Neuronal stem cell (in vitro differentiated cells): ENCODE data around the gene ZNF500.

ENCODE experiments used
- DNase-seq: peaks from one replicate; pipeline ENCODE4 v3.0.0-alpha.2; 2013; ENCODE audit warnings: low spot score
- H2AFZ ChIP-seq: one replicate; pipeline ENCODE4 v1.6.1; 2013; ENCODE audit warnings: mild to moderate bottlenecking, low read length, inconsistent platforms
- H2AK5ac ChIP-seq: 2 replicates; pipeline ENCODE4 v1.6.1; 2013; ENCODE audit warnings: low read depth, mild to moderate bottlenecking, inconsistent platforms, low read length, moderate library complexity, mixed read lengths
- H2BK120ac ChIP-seq: 2 replicates; pipeline ENCODE4 v1.6.1; 2013; ENCODE audit warnings: low read depth, mild to moderate bottlenecking, inconsistent platforms, low read length, moderate library complexity, mixed read lengths
- H2BK12ac ChIP-seq: one replicate; pipeline ENCODE4 v1.6.1; 2013; ENCODE audit warnings: low read length, inconsistent platforms
- H2BK15ac ChIP-seq: 2 replicates; pipeline ENCODE4 v1.6.1; 2013; ENCODE audit warnings: mild to moderate bottlenecking, low read length, inconsistent platforms, mixed read lengths
- H2BK5ac ChIP-seq: one replicate; pipeline ENCODE4 v1.6.1; 2013; ENCODE audit warnings: inconsistent platforms, mild to moderate bottlenecking, low read length, moderate library complexity
- H3K14ac ChIP-seq: one replicate; pipeline ENCODE4 v1.6.1; 2013; ENCODE audit warnings: low read length, inconsistent platforms
- H3K18ac ChIP-seq: 2 replicates; pipeline ENCODE4 v1.6.1; 2013; ENCODE audit warnings: low read length, inconsistent platforms
- H3K23ac ChIP-seq: 2 replicates; pipeline ENCODE4 v1.6.1; 2013; ENCODE audit warnings: low read depth, mild to moderate bottlenecking, mixed read lengths, low read length, inconsistent platforms; ENCODE audit not compliant: poor library complexity
- H3K27ac ChIP-seq: replicated peaks from 3 replicates; pipeline ENCODE4 v1.5.1; 2013; ENCODE audit warnings: low read length, inconsistent platforms
- H3K27me3 ChIP-seq, 3 experiments: 2 replicates each; pipeline ENCODE4 v1.6.1; 2013; ENCODE audit warnings: low read length in 3 of 3, mild to moderate bottlenecking in 2 of 3, inconsistent platforms in 1 of 3, low read depth in 1 of 3, mixed read lengths in 1 of 3, moderate library complexity in 1 of 3; ENCODE audit not compliant: control insufficient read depth in 3 of 3, insufficient read depth in 3 of 3
- H3K36me3 ChIP-seq, 2 donors: replicated peaks in 1 of 2; 2 replicates each; pipeline ENCODE4 v1.6.1; 2013; ENCODE audit warnings: low read length in 2 of 2; ENCODE audit not compliant: control insufficient read depth in 2 of 2, insufficient read depth in 2 of 2
- H3K4ac ChIP-seq: 2 replicates; pipeline ENCODE4 v1.6.1; 2013; ENCODE audit warnings: inconsistent platforms, mild to moderate bottlenecking, low read length, moderate library complexity
- H3K4me1 ChIP-seq, 2 donors: 1 replicate in 1 of 2; 2 replicates in 1 of 2; pipeline ENCODE4 v1.6.1; 2013; ENCODE audit warnings: low read length in 2 of 2, low read depth in 1 of 2; ENCODE audit not compliant: control insufficient read depth in 2 of 2, insufficient read depth in 1 of 2
- H3K4me2 ChIP-seq: one replicate; pipeline ENCODE4 v1.6.1; 2013; ENCODE audit warnings: mild to moderate bottlenecking, low read length, inconsistent platforms; ENCODE audit not compliant: insufficient read depth, poor library complexity, severe bottlenecking
- H3K4me3 ChIP-seq, 2 donors: 2 replicates each; pipeline ENCODE4 v1.5.1; 2013; ENCODE audit warnings: low read length in 2 of 2, mild to moderate bottlenecking in 2 of 2, inconsistent platforms in 1 of 2, moderate library complexity in 1 of 2
- H3K79me1 ChIP-seq: one replicate; pipeline ENCODE4 v1.6.1; 2013; ENCODE audit warnings: low read depth, mild to moderate bottlenecking, inconsistent platforms, low read length, moderate library complexity
- H3K9ac ChIP-seq: one replicate; pipeline ENCODE4 v1.6.1; 2013; ENCODE audit warnings: mild to moderate bottlenecking, low read depth, low read length, inconsistent platforms; ENCODE audit not compliant: poor library complexity
- H3K9me3 ChIP-seq, 2 donors: replicated peaks in 1 of 2; 2 replicates each; pipeline versions ENCODE3 to v1.6.1; 2013; ENCODE audit warnings: low read length in 2 of 2, mild to moderate bottlenecking in 2 of 2, inconsistent platforms in 1 of 2, low read depth in 1 of 2, mixed read lengths in 1 of 2, moderate library complexity in 1 of 2; ENCODE audit not compliant: control insufficient read depth in 2 of 2, insufficient read depth in 1 of 2
- H4K8ac ChIP-seq: one replicate; pipeline ENCODE4 v1.6.1; 2013; ENCODE audit warnings: low read depth, mild to moderate bottlenecking, inconsistent platforms, low read length, moderate library complexity
- H4K91ac ChIP-seq: one replicate; pipeline ENCODE4 v1.6.1; 2013; ENCODE audit warnings: low read length, low read depth, mild to moderate bottlenecking, inconsistent platforms; ENCODE audit not compliant: poor library complexity
- WGBS, 2 donors: extraction: QIAGEN DNeasy Blood & Tissue Kit; methylation state at CpG; one replicate each; pipeline ENCODE4 v1.1.7; 2013; ENCODE audit warnings: missing lambda C conversion rate in 2 of 2, mixed read lengths in 1 of 2; ENCODE audit not compliant: insufficient read length in 2 of 2, insufficient replicate concordance in 1 of 2; ENCODE audit errors: extremely low coverage in 2 of 2; 5-methylcytosine and 5-hydroxymethylcytosine counted together

ZNF500 gene

DNA sequence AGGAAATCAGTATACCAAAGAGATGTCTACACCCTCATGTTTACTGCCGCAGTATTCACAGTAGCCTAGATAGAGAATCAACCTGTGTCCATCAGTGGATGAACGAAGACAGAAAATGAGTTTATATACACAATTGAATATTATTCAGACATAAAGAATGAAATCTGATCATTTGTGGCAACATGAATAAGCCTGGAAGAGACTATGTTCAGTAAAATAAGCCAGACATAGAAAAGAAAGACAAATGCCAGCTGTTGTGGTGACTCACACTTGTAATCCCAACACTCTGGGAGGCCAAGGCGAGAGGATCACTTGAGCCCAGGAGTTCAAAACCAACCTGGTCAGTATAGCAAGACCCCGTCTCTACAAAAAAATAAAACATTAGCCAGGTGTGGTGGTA is 57.5 kb downstream of the ZNF500 start:
- Histone ChIP-seq H4K91ac (no peak overlapping the region), H3K18ac (no peak overlapping the region), H3K23ac (no peak overlapping the region), H3K4me3 (no peak overlapping the region), H2BK120ac (no peak overlapping the region), H3K4me1 (no peaks in the 10 kb centered on the region), H3K4me2 (no peak overlapping the region), H3K79me1 (peaks cover 3% of the 10 kb centered on the region), H3K36me3 (peaks cover 15 to 73% of the 10 kb centered on the region in 2 donors), H3K27me3 (no peaks in the 10 kb centered on the region), H2BK15ac (no peak overlapping the region), H3K14ac (no peak overlapping the region), H2BK12ac (no peak overlapping the region), H3K27ac (no peak overlapping the region), H3K9me3 (no peaks in the 10 kb centered on the region), H2AFZ (no peak overlapping the region), H2AK5ac (no peak overlapping the region), H3K4ac (no peak overlapping the region), H2BK5ac (no peak overlapping the region), H4K8ac (no peak overlapping the region), H3K9ac (no peak overlapping the region)
- WGBS, 2 donors: no CpG with 5 or more reads among the region's 4 CpGs
- no peak for DNase-seq

DNA sequence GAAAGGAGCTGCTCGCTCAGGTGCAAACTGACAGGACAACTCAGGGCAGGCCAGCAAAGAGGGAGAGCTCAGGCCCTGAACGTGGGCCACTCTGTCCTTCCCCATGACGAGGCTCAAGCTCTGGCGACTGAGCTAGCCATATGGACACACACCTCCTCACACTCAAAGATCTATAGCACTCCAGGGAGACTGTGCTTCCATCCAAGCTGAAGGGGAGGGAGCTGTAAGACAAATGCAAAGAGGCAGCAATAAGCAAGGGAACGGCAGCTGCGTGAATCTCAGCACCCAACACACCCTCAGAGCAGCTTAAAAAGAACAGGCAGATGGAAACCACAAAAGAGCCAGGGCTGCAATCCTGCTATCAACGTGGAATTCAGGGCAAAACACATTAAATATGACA is 60.1 kb downstream of the ZNF500 start:
- Histone ChIP-seq H2AK5ac (no peak overlapping the region), H4K91ac (no peak overlapping the region), H3K23ac (no peak overlapping the region), H3K4me3 (peak overlapping the region in 1 of 2 donors; percentile 55), H3K27ac (no peak overlapping the region), H3K14ac (no peak overlapping the region), H2BK5ac (no peak overlapping the region), H3K9ac (no peak overlapping the region), H3K27me3 (no peaks in the 10 kb centered on the region), H3K4me2 (no peak overlapping the region), H4K8ac (no peak overlapping the region), H3K9me3 (no peaks in the 10 kb centered on the region), H3K18ac (no peak overlapping the region), H3K4me1 (no peaks in the 10 kb centered on the region), H2AFZ (no peak overlapping the region), H2BK120ac (no peak overlapping the region), H3K4ac (no peak overlapping the region), H3K36me3 (peaks cover 20 to 70% of the 10 kb centered on the region in 2 donors), H3K79me1 (peaks cover 5% of the 10 kb centered on the region), H2BK12ac (no peak overlapping the region), H2BK15ac (no peak overlapping the region)
- WGBS, 2 donors: no CpG with 5 or more reads among the region's 7 CpGs
- DNase-seq: no peak

DNA sequence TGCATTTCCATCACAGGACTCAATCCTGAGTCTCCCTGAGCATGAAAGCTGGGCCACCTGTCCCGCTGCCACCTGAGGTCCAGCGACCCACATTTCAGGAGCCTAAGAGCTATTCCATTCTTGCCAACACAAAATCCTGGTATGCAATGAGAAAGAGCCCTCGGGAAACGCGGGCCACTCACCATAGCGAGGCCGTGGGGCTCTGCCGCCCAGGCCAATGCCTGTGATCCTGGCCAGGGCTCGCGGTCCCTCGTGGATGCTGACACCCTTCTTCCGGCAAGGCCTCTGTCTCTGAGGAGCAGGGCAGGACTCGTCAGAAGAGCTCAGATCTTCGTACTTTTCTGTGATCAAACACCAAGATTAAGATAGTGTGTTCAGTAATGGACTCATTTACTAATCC is 62.0 kb downstream of the ZNF500 start:
- Histone ChIP-seq H3K4me3 (no peak overlapping the region), H2BK5ac (no peak overlapping the region), H3K18ac (no peak overlapping the region), H3K4me1 (no peaks in the 10 kb centered on the region), H4K8ac (no peak overlapping the region), H3K23ac (no peak overlapping the region), H3K27ac (no peak overlapping the region), H3K4ac (no peak overlapping the region), H3K14ac (no peak overlapping the region), H4K91ac (no peak overlapping the region), H3K9ac (no peak overlapping the region), H3K36me3 (peaks cover 29 to 73% of the 10 kb centered on the region in 2 donors), H2BK15ac (no peak overlapping the region), H2AFZ (no peak overlapping the region), H3K4me2 (no peak overlapping the region), H2AK5ac (no peak overlapping the region), H3K9me3 (no peaks in the 10 kb centered on the region), H2BK120ac (no peak overlapping the region), H3K79me1 (peaks cover 9% of the 10 kb centered on the region), H3K27me3 (no peaks in the 10 kb centered on the region), H2BK12ac (no peak overlapping the region)
- no peak for DNase-seq
- no CpG with 5 or more reads among the region's 14 CpGs for WGBS, 2 donors

DNA sequence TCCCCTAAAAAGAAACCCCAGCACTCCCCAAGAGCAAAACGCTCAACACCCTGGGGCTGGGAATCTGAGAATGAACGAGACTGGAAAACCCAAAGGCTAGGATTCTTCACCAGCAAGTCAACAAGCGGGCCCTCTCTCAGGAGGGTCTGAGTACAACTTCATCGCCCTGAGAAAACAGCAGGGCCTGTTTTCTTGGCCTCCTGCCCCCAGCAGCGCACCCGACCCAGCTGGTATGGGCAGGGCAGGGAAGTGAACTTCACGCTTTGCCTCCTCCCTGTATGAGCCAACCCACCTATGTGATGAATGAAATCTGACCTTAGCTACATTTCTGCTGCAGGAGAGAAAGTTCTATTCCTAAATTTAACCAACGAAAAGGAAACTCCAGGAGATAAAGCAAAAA is 62.5 kb downstream of the ZNF500 start:
- WGBS, 2 donors: no CpG with 5 or more reads among the region's 8 CpGs
- no peaks in the 10 kb centered on the region for H3K4me1 ChIP-seq
- H3K9ac ChIP-seq: no peak overlapping the region
- no peak overlapping the region for H3K23ac ChIP-seq
- no peak overlapping the region for H4K91ac ChIP-seq
- no peak overlapping the region for H3K14ac ChIP-seq
- no peaks in the 10 kb centered on the region for H3K9me3 ChIP-seq
- no peak overlapping the region for H2BK120ac ChIP-seq
- H2BK5ac ChIP-seq: no peak overlapping the region
- DNase-seq: no peak
- no peak overlapping the region for H2AFZ ChIP-seq
- no peaks in the 10 kb centered on the region for H3K27me3 ChIP-seq
- H3K27ac ChIP-seq: no peak overlapping the region
- H3K4me3 ChIP-seq: no peak overlapping the region
- H3K4me2 ChIP-seq: no peak overlapping the region
- peaks cover 30 to 73% of the 10 kb centered on the region in 2 donors for H3K36me3 ChIP-seq
- no peak overlapping the region for H4K8ac ChIP-seq
- H3K79me1 ChIP-seq: peaks cover 9% of the 10 kb centered on the region
- no peak overlapping the region for H2BK12ac ChIP-seq
- no peak overlapping the region for H2BK15ac ChIP-seq
- H3K4ac ChIP-seq: no peak overlapping the region
- no peak overlapping the region for H2AK5ac ChIP-seq
- H3K18ac ChIP-seq: no peak overlapping the region
